Stimulated activated CD4-positive, alpha-beta T cell treated with anti-CD3 and anti-CD28 coated beads, TNF-alpha, amount 100 ng/mL, for 48 hours (primary cell): ENCODE measurements around the gene COQ2.
"Not testable (repeated sequence)": the region's sequence is repeated elsewhere in the genome, so short reads cannot be mapped to it uniquely, and the experiment has no call there.

Source experiments
- DNase-seq, 3 donors: peaks; one replicate each; pipeline ENCODE4 v3.0.0-alpha.2; 2020; ENCODE audit warnings: low read depth in 3 of 3

COQ2 gene

DNA sequence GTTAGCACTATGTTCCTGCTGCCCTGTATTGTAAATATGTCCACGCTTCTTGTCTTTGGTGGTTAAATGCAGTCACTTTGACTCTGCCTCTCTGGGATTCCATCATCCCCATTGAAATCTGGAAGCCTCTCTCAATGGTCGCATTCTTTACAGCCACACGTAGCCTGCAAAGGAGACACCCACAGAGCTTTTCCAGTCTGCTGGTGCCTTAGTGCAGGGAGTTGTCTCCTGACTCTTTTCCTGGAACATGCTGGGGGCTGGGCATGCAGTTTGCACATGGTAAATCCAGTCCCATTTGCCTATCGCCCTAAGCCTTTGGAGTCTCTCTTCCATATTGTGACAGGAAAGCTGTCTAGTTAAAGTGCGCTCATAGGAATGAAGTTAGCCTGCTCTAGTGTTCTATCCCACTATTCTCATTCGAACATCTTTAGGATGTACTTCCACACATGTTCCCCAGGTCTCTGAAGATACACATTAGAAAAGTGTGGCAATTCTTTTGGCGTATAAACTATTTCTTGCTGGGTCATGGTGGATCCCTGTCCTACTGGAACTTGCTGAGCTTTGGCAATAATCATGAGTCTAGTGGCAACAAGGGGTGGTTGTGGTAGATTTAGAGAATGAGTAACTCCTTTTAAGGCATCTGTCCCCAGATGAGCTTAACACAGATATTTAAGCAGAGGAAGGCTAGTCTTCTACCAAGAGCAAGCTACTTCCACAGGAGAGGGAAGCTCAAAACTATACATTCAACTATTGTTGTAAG lies 33.7 kb downstream of the COQ2 start:
- DNase-seq: no peak

DNA sequence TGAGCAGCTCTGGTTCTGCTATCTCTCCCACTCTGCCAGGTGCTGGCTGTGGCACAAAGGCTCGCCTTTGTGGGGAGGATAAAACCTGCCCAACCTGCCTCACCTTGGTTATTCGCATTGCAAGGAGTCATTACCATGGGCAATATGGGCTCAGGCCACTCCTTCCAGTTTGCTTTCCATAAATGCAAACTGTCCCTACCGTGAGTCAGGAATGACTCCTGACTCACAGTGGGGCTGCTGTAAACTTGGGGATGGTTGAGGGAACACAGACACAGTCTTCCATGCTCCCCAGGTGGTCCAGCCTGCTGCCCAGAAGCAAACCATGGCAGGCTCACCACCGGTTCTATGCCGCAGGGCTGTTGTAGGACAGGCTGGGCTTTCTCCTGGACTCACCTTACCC lies 36.1 kb downstream of the COQ2 start:
- no peak for DNase-seq

DNA sequence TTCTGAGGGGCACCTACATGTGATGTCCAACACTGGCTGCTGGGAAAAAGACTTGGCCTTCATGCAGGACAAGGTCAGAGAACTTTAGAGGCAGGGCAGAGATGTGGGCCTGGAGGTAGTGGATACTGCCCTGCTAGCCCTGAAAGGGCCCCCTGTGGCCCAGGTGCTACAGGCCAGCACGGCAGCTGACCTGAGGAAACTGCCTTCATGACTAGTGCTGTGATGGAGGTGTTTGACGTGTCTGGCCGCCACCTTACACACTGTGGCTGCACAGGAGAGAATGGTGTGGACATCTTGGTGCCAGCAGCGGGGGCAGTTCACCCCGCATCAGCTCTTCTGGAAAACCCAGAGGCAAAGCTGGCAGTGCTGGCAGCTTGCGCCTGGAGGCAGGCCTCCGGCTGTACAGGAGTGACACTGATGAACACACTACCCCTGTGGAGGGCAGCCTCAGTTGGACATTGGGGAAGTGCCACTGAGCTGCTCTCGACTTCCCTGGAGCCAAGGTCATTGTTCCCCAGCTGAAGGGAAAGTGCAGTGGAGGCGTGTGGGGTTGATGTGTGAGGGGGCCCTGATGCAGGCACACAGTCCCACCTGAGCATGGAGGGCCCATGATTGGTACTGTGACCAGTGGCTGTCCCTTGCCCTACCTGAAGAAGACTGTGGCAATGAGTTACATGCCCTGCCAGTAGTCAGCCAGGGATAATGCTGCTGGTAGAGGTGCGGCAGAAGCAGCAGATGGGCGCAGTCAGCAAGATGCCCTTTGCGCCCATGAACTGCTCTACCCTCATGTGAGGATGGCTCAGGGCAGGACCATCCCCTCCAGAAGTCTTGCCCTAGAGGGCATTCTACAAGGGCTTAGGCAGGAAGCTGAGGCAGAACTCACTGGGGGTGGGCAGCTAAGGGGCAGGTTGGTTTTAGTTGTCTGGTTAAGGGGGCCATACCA lies 36.9 kb downstream of the COQ2 start:
- DNase-seq: no peak

DNA sequence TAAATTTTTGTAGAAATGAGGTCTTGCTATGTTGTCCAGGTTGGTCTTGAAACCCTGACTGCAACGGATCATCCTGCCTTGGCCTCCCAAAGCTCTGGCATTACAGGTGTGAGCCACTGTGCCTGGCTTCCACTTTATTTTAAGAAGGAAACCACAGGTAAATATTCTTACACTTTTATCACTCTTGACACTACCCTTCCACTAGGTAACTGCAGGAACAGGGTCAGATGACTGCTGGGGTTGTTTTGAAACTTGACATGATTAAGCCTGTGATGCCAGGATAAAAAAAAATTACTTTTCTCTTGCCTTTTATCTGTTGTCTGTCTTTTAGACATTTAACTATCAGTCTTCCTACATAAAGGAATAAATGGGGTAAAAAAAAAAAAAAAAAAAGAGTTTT lies 43.5 kb downstream of the COQ2 start:
- DNase-seq: no peak

DNA sequence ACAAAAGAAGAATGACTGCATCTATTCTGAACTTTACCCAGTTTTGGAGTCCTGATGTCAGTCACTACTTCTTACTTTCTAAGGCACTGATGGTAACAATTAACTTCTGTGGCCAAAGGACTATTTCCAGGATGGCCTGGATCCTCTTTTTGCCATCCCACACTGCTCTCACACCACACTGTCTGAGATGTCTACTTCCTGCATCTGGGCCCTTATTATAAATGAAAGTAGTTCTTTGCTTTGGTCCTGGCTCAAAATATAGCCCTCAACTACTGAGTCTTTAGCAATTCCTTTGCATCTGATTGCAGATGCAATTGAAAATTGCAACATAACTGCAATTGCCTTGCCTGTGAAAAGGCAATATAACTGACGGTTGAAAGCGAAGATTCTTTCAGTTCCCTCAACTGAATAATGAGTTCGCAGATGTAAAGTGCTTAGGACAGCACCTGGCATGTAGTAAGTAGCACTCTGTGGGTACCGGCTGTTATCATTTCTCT lies 44.2 kb downstream of the COQ2 start:
- DNase-seq: no peak

DNA sequence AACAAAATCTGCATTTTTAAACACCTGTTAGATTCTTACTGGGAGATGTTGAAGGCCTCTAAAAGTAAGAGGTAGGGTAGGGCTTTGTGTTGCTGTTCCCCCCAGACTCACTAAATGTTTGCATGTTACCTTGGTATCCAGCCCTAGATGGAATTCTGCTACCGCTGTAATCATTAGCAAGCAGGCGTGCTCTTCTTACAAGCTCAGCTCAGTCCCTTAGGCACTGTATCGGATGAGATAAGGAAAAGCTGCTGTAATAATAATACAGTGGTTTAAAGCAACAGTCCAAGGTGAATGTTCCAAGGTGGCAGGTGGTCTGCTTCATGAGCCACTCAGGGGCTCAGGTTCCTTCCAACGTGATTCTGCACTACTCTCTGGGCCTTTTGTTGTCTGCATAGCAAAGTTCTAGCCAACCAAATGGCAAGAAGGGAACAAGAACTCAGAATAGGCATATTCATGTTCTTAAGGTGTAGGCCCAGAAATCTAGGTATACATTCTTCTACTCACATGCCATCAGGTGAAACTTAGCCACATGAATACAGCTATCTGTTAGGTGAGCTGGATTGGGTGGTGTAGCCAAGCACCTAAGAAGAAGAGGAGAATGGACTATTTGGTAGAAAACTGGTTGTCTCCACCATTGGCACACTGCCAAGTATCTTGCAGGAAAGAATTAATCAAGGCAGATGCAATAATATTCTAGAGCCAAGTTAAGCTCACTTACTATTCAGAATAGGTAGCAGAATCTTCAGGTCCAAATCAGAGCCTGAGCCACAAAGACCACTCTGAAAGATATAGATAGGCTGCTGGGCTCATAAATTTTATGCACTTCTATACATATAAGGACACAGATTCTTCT lies 46.0 kb downstream of the COQ2 start:
- no peak for DNase-seq

DNA sequence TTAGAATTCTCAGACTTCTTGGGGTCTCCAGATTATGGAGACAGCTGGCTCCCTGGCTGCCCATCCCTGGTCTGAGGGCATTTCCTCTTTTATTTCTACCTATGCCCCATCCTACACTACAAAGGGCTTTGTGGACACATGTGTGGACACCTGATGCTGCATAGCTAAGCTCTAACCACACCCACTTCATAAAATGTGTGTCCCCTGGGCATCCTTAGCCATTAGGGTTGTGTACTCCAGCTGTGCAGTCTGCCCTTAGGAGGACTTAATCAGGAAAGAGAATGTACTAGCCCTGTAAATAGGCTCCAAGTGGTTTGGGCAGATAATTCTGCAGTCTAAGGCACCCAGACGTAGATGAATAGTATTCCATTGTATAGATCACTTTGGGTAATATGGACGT lies 47.0 kb downstream of the COQ2 start:
- no peak for DNase-seq

DNA sequence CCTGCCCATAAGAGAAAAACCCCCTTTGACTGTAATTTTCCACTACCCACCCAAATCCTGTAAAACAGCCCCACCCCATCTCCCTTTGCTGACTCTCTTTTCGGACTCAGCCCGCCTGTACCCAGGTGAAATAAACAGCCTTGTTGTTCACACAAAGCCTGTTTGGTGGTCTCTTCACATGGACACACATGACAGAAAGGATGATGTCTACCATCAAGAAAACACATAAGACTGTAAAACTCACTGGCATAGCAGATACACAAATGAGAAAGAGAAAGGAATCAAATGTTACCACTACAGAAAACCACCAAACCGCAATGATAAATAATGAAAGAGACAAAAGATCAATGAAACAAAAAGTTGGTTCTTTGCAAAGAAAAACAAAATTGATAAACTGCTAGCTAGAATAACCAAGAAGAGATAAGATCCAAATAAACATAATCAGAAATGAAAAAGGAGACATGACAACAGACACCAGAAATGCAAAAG lies 48.9 kb downstream of the COQ2 start:
- DNase-seq: not testable (repeated sequence)

DNA sequence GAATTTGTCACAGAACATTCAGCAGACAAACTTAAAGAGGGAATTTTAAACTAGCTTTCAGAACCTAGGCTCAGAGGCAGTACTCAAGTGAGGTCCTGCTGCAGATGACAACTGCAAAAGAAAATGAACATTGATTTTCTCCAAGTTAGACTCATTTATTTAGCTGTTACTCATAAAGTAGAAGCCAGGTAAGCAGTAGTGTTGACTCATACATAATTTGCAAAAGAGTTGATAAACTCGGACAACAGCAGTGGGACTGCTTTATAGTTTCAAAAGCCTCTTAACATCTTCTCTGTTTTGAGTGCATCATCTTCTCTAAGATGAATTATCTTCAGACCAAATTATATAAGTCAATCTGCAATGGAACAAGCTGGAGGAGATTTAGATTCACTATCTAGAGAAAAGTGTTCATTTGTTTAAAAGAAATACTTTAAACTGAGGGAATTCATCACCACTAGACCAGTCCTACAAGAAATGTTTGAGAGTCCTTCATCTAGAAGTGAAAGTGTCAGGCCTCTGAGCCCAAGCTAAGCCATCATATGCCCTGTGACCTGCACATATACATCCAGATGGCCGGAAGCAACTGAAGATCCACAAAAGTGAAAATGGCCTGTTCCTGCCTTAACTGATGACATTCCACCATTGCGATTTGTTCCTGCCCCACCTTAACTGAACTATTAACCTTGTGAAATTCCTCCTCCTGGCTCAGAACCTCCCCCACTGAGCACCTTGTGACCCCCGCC lies 49.5 kb downstream of the COQ2 start:
- no peak for DNase-seq

DNA sequence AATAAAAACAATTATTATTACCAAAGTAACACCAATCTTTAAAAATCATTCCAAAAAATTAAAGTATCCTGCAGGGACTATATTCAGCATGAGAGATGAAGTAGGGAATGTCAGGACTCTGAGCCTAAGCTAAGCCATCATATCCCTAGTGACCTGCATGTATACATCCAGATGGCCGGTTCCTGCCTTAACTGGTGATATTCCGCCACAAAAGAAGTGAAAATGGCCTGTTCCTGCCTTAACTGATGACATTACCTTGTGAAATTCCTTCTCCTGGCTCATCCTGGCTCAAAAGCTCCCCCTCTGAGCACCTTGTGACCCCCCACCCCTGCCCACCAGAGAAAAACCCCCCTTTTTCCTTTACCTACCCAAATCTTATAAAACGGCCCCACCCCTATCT lies 50.2 kb downstream of the COQ2 start:
- not testable (repeated sequence) for DNase-seq

DNA sequence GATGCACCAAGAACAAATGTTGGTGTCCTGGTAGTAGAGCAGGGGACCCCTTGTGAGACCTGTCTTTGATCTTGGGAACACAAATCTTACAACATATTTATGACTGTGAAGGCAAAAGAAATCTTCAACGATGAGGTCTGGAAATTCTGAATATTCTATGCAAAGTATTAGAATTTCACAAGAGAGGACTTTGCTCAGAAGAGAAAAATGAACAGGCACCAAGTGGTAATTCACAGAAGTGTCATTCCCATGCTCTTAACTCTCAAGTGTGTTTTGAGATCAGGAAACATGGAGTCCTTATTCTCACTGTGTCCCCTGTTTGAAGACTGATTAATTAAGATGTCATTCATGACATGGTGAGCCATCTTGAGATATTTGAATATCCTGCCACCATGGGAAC lies 52.5 kb downstream of the COQ2 start:
- DNase-seq: no peak

DNA sequence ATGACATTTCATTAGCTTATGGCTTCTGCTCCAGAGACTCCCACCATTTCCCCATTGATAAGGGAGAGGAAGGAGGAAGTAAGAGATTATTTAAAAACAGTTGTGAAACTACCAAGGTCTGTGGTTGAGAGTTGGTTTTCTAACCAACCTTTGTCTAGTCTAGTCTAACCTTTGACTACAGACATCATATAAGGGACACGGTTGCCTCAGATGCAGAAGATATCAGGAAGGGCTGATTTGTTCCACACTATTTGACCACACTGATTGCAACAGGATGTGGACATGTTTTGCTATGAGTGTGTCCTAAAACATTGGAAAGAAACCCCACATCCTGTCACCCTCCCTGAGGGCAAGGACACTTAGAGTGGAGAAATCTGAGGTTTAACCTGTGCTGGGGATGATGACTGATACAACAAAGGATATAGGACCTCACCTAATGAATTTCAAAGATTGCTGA lies 53.0 kb downstream of the COQ2 start:
- DNase-seq: no peak

DNA sequence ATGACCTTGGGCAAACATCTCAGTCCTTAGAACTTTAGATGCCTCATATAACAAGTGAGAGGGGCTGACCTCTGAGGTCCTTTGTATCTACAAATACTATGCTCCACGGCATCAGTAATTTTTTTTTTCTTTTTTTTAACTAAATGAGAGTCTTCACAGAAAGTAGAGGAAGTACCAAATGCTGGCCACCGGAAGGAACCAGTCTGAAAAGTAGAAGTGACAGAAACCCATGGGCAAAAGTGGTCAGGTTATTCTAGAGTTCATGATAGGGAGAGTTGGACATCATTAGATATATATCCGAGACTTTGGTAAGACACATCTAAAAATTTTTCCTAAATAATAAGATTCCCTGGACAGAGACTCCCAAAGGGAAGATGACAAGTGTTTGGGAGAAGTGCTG lies 53.7 kb downstream of the COQ2 start:
- DNase-seq: no peak

DNA sequence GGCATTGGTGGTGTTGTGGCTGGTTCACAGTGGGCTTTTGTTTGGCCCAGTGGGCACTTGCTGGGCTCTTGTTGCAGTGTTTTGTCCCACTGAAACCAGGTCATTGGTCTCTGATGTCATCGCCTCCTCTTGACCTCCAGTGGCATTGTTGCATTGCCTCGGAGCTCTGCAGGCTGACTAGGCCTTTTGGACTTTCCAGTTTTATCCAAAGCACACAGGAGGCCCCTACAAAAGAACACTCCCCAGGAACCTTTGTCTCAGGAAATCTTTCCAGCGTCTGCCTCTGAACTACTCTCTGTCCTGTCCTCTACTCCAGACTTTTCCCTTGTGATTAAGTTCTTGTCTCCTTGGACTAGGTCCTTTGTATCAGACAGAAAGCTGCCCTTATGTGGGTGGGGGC lies 54.8 kb downstream of the COQ2 start:
- no peak for DNase-seq

DNA sequence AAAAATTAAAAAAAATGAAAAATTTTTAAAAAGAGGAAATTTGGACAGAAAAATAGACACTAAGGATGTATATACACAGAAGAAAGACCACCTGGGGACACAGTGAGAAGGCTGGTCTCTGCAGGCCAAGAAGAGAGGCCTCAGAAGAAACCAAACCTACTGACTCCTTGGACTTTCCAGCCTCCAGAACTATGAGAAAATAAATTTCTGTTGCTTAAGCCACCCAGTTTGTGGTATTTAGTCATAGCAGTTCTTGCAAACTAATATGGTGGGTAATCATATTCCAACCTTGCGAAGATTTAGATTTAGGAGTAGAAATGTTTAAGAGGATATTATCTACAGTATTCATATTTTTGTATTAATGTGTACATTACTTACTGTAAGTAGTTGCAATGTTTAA lies 56.4 kb downstream of the COQ2 start:
- DNase-seq: no peak

DNA sequence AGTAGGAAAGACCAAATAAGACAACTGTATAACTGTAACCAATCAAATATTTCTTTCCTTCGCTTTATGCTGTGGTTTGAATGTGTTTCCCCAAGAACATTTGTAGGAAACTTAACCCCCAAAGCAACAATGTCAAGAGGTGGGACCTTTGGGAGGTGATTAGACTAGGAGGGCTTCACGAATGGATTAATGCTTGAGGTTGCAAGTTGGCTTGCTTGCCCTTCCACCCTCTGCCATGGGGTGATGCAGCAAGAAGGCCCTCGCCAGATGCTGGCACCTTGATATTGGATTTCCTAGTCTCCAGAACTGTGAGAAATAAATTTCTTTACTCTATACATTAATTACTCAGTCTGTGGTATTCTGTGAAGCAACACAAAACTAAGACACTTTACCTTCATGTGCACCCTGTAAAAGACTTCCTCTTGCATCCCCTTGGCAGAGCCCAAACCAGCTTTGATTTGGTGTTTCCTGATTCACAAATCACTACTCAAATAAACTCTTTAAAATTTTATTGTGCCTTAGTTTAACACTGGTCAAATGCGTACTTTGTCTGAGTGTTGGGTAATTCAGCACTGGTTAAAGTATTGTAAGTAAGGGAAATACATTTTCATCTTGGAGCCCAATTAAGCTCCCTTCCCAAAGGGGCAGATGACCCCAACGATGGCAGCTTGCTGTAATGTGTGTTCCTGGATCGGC lies 59.9 kb downstream of the COQ2 start:
- DNase-seq: no peak

DNA sequence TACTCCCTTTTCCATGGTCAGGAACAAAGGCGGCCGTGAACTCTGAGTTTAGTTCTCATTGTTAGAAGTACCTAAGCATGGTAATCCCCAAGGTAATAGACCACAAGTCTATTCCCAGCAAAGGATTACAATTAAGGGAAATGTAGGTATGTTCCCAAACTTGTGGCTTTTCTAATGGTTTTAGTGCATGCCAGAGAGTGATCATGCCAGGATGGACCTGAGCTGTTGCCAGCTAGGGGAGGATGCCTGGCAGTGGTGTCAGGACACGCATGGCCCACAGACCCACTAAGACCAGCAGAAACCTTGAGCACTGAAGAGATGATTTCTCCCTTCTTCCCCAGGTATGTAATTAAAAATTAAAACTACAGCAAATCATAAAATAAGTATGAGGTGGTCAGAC lies 60.8 kb downstream of the COQ2 start:
- no peak for DNase-seq

DNA sequence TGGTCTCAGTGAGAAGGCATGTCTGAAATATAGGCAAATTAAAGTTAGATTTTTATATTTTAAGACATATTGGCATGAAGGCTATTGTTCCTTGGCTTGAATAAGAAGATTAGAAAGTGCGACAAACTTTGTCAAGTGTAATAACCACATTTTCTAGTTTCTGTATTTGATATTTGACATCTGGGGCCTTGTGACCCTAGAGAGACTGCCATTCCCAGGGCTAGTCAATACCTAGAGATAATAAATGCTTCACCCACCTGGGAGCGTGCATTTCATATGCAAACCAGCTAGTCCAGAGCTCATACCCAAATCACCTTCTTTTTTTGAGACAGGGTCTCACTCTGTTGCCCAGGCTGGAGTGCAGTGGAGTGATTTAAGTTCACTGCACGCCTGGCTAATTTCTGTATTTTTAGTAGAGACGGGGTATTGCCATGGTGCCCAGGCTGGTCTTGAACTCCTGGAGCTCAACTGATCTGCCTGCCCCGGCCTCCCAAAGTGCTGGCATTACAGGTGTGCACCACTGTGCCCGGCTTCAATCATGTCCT lies 62.6 kb downstream of the COQ2 start:
- DNase-seq: no peak

DNA sequence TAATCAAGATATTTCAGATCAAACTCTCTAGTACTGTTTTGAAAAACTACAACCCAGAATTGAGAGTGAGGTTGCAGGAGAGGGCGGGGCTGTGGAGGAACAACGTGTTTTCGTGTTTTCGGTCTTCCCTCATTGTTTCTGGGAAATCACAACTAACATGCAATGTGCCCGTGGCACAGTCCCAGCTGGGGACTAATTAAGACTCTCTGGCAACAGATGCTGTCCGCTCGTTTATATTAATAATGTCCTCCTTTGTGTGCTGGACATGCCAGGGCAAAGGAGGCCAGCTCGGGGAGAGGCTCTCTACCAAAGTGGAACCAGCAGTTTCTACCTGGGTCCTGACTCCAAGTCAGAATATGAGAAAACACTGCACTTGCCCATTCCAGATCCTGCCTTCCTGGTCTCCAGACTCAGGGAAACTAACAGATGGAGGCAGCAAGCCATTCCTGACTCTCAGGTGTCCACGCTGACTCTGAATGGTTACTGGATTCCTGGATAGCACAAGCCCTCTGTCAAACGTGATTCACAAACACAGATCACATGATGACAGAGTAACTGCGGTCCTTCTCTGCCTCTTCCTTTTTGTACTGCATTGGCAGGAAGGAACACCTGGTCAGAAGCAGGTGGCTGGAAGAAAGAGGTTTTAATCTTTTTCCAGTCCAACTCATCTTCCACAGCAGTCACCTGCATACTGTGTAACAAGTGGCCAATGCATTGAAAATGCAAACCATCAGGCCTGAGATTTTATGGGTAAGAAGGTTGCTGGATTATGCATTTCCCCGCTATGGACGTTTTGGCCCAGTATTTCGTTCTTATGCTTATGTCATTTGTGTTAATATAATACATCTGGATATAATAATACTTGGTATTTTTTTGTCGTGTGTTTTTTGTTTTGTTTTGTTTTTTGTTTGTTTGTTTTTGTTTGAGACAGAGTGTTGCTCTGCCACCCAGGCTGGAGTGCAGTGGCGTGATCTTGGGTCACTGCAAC lies 65.0 kb downstream of the COQ2 start:
- DNase-seq: peak in 2 of 3 donors; percentile 47 to 66
